ENCODE data around the gene ARHGAP22.
"Not testable (repeated sequence)": the region's sequence is repeated elsewhere in the genome, so short reads cannot be mapped to it uniquely, and the experiment has no call there.

Gene ARHGAP22

GRCh38 chr10:48604991-48605508, at the start of gene ARHGAP22:
Gene ARHGAP22 (minus strand): TSS chr10:48605073. CDS start chr10:48604796, 277 bp downstream.
- peak; percentile 30 for DNase-seq (ENCODE audit: low read depth)

- DNase-seq (ENCODE audit: low read depth) = no peak
These were observed 49.2 kb upstream of the ARHGAP22 start for GRCh38 chr10:48653944-48654698.

- no peak for DNase-seq (ENCODE audit: low read depth)
These were observed 48.5 kb upstream of the ARHGAP22 start for GRCh38 chr10:48653347-48653746.

GRCh38 chr10:48652344-48652743, 47.5 kb upstream of the ARHGAP22 start:
- no peak for DNase-seq (ENCODE audit: low read depth)

GRCh38 chr10:48651839-48652238, 47.0 kb upstream of the ARHGAP22 start:
- DNase-seq (ENCODE audit: low read depth) = no peak

DNA sequence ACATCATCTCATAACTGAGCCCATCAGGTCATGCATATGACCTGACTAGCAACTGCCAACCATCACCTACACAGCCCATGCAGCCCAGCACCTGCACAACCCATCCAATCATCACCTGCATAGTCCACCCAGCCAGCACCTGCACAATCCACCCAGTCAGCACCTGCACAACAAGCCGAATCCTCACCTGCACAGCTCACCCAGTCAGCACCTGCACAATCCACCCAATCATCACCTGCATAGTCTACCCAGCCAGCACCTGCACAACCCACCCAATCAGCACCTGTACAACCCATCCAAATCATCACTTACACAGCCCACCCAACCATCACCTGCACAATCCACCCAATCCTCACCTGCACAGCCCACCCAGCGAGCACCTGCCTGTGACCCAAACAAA, 46.4 kb upstream of the ARHGAP22 start:
- no peak for DNase-seq (ENCODE audit: low read depth)

DNA sequence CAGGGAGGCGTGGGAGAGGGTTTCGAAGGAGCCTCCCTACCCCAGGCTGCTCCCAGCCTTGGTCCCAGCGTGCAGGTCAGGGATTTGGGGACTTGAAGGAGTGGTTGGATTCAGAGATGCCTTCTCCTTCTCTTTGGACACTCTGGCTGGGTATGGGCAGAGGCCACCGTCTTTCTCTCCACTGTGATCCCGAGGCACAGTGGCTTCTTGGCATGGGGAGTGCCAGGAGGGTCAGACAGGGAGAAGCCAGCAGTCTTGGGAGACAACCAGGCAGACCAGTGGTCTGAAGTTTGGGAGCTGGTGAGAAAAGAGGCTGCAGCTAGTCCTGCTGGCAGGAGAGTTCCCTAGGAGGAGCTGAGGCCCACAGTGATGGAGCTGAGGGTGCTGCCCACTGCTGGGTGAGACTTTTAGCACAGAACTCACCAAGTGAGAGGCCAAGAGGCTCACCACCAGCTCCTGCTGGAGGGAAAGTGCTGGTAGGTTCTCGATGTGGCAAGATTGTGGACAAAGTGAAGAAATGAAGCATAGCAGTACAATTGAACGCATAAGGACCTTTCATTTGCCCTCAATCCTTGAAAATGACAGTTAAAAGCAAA, 44.6 kb upstream of the ARHGAP22 start:
- DNase-seq (ENCODE audit: low read depth) = no peak

- no peak for DNase-seq (ENCODE audit: low read depth)
These were observed 43.5 kb upstream of the ARHGAP22 start for GRCh38 chr10:48648172-48648942.

DNA sequence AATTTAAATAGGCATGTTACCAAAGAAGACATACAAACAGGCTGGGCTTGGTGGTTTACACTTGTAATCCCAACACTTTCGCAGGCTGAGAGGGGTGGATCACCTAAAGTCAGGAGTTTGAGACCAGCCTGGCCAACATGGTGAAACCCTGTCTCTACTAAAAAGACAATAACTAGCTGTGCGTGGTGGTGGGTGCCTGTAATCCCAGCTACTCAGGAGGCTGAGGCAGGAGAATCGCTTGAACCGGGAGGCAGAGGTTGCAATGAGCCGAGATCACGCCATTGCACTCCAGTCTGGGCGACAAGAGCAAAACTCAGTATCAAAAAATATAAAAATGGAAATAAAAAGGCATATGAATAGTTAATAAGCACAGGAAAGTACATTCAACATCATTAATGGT, 42.2 kb upstream of the ARHGAP22 start:
- not testable (repeated sequence) for DNase-seq (ENCODE audit: low read depth)

DNA sequence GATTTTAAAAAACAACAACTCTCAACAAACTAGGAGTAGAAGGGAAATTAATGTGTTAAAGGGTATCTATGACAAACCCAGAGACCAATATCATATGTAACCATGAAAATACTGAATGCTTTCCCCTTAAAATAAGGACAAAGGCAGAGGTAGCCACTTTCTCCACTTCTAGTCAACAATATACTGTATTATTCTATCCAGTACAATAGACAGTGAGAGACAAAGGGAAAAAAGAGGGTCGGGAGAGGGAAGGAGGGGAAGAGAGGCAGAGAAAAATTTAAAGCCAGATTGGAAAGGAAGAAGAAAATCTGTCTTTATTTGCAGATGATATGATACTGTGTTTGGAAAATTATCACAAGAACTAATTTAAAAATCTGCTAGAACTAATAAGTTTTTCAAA, 40.7 kb upstream of the ARHGAP22 start:
- DNase-seq (ENCODE audit: low read depth) = no peak

DNA sequence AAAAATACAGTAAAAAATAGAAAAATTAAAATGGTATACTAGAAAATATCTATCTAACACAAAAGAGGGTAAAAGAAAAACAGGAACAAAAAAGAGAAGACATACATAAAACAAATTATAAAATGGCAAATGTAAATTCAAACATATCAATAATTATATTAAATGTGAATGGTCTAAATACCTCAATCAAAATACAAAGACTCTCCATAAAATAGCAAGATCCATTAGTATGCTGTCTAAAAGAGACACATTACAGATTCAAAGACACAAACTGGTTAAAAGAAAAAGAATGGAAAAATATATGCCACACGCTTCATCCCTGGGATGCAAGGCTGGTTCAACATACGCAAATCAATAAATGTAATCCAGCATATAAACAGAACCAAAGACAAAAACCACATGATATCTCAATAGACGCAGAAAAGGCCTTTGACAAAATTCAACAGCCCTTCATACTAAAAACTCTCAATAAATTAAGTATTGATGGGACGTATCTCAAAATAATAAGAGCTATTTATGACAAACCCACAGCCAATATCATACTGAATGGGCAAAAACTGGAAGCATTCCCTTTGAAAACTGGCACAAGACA, 36.3 kb upstream of the ARHGAP22 start:
- DNase-seq (ENCODE audit: low read depth) = not testable (repeated sequence)

GRCh38 chr10:48640326-48640725, 35.5 kb upstream of the ARHGAP22 start:
- no peak for DNase-seq (ENCODE audit: low read depth)

- DNase-seq (ENCODE audit: low read depth) = no peak
These were observed 34.8 kb upstream of the ARHGAP22 start for GRCh38 chr10:48639632-48640031.

- DNase-seq (ENCODE audit: low read depth) = no peak
These were observed 34.1 kb upstream of the ARHGAP22 start for GRCh38 chr10:48638739-48639527.

GRCh38 chr10:48638158-48638557, 33.3 kb upstream of the ARHGAP22 start:
- no peak for DNase-seq (ENCODE audit: low read depth)

DNA sequence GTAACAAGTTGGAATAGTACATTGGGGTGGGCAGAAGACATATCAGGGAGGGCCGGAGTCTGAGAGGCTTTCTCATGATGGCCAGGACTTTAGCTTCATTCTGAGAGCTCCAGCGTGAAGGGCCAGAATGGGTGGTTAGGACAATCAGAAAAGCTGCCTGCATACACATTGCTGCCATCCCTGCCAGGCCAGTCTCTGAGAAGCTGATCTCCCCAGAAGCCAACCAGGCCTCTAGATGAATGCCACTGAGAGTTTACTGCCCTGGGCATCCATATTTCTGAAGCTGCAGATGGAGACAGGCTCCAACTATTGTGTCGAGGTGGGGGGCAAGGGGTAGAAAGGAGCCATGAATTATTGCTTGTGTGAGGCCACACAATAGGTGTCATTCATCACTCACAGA, 32.0 kb upstream of the ARHGAP22 start:
- no peak for DNase-seq (ENCODE audit: low read depth)

- no peak for DNase-seq (ENCODE audit: low read depth)
These were observed 31.4 kb upstream of the ARHGAP22 start for GRCh38 chr10:48636231-48636630.

DNA sequence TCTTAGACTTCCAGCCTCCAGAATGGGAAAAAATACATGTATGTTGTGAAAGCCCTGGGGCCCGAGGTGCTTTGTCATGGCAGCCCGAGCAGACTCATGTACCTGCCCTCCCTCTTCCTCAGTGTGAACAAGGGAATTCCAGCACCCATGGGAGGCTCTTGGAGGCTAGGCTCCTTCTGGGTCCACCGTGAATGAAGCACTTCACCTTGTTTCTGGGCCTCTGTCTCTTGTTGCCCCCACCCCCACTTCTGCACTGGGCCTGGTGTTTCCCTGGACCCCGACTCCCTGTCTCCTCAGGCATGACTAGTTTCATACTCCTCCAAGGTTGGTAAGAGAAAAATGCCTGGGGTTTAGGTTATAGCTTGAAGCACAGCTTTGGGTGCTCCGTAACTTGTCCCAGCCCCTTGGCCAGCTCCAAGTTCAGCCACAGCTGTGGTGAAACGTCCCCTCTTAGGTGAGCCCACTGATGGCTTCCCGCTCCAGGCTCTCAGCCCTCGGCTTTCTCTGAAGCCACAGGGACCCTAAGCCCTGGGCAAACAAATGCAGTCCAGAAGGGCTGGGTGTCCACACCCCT, 30.2 kb upstream of the ARHGAP22 start:
- no peak for DNase-seq (ENCODE audit: low read depth)

DNA sequence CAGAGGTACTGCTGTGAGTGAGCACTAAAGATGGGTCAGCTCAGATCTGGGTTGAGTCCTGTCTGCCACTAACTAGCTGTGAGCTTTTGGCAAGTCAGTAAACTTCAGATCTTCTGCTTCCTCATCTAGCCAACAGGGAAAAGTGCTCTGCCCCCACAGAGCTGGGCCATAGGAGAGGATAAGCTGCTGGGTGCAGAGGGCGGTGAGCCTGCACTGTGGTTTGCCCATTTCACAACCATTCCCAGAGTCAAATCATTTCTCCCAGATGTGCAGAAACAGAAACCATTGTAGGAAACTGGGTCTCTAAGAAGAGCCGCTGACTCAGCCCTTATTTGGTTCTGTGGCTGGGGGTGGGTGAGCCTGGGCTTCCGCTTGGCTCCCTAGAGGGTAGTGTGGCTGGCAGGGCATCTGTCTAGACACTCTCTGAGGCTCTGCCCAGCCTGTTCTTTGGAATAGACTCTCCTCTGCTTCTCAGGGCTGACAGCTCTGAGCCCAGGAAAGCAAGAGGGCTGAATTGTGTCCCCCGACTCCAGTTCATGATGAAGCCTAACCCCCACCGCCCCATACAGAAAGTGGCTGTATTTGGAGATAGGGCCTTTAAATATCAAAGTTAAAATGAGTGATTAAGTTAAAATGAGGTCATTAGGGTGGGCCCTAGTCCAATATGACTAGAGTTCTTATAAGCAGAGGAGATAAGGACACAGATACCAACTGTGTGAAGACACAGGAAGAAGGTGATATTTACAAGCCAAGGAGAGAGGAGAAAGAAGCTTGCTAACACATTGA, 29.5 kb upstream of the ARHGAP22 start:
- DNase-seq (ENCODE audit: low read depth) = peak; percentile 57

Measured in iris pigment epithelial cell (primary cell).